Breast epithelium (tissue), 4 donors: ENCODE data around the gene SLC9A4. TPM values are rescaled to one million over a fixed set of nuclear protein-coding genes. Genes with fewer than 3 reads are reported as not detected.
"Not testable (repeated sequence)": the region's sequence is repeated elsewhere in the genome, so short reads cannot be mapped to it uniquely, and the experiment has no call there.

Experiments
- DNase-seq, 2 donors: peaks; one replicate each; pipeline ENCODE4 v3.0.0-alpha.2; 2019; ENCODE audit warnings: low spot score in 2 of 2
- H3K27ac ChIP-seq, 2 donors: fragments of 200-600 bp; sonication (generic) in 1 of 2; one replicate each; pipeline ENCODE4 v1.5.1; 2016 to 2019; ENCODE audit warnings: mild to moderate bottlenecking in 1 of 2
- H3K27me3 ChIP-seq, 2 donors: fragments of 200-600 bp; sonication (generic) in 1 of 2; one replicate each; pipeline versions ENCODE4 v1.5.1 to v1.6.0; 2017 to 2019; ENCODE audit warnings: control low read depth in 1 of 2, mild to moderate bottlenecking in 1 of 2
- H3K36me3 ChIP-seq: fragments of 200-600 bp; one replicate; pipeline ENCODE4 v1.5.1; 2019
- H3K4me1 ChIP-seq, 2 donors: fragments of 200-600 bp; sonication (generic); one replicate each; pipeline ENCODE4 v1.5.1; 2016 to 2019; ENCODE audit warnings: control low read depth in 1 of 2
- H3K4me3 ChIP-seq, 3 donors: fragments of 200-600 bp; sonication (generic); 1 replicate in 2 of 3; 2 replicates in 1 of 3; pipeline ENCODE4 v1.5.1; 2016 to 2019; ENCODE audit warnings: mild to moderate bottlenecking in 3 of 3, moderate library complexity in 2 of 3
- H3K9me3 ChIP-seq, 2 donors: fragments of 200-600 bp; sonication (generic) in 1 of 2; one replicate each; pipeline ENCODE4 v1.5.1; 2016 to 2019; ENCODE audit warnings: control low read depth in 1 of 2
- CTCF ChIP-seq, 3 donors: fragments of 450-650 bp; IDR thresholded peaks; one replicate each; pipeline ENCODE4 v1.5.1; 2016 to 2017; ENCODE audit warnings: antibody characterized with exemption in 3 of 3, mild to moderate bottlenecking in 3 of 3, moderate library complexity in 3 of 3
- POLR2A ChIP-seq: fragments of 450-650 bp; IDR thresholded peaks from one replicate; pipeline ENCODE4 v1.6.1; 2016; ENCODE audit warnings: antibody characterized with exemption, mild to moderate bottlenecking, moderate library complexity
- POLR2AphosphoS5 ChIP-seq, 3 donors: sonication (generic); formaldehyde crosslinking; IDR thresholded peaks; one replicate each; pipeline ENCODE4 v1.6.1; 2017; ENCODE audit warnings: antibody characterized with exemption in 3 of 3
- intact Hi-C: fragments of 100-400 bp; cut with DNase I; formaldehyde crosslinking; loops from one replicate; pipeline ENCODE4 v1.15.1; 2023; ENCODE audit warnings: low total_unique reads
- total RNA-seq, 3 donors: library from RNA; depleted of rRNA; stranded (reverse); fragments of >200 nt; gene quantifications; one replicate each; pipeline ENCODE4 v1.1.0, GENCODE V29; 2016

Gene SLC9A4
- total RNA-seq, 3 donors from 2014 or later = not detected

DNA sequence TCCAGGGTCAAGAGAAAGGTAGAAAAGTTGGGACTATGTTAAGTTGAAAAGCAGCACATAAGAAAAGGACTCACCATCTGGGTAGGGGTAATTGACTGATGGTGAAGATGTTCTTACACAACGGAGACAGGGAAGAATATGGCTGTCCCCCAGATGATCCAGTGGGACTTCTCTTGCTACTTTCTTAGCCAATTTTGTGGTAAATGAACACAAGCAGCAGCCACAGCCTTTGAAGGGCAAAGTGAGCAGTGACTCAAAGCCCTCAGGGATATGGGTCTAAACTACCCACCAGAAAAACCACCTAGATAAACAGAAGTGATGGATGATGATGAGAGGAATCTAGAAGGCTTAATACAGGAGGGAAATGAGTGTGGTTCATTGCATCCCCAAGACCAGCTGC is 80.6 kb downstream of the SLC9A4 start:
- Histone ChIP-seq H3K4me3 (no peak overlapping the region), H3K27me3 (no peaks in the 10 kb centered on the region), H3K9me3 (peaks cover 13 to 15% of the 10 kb centered on the region in 2 donors), H3K27ac (no peak overlapping the region), H3K36me3 (no peaks in the 10 kb centered on the region), H3K4me1 (no peaks in the 10 kb centered on the region)
- no peak for DNase-seq
- intact Hi-C loops = no loop called here
- TF ChIP-seq POLR2AphosphoS5 (IDR thresholded peaks at IDR 0.05) (no peak), POLR2A (no peak)

GRCh38 chr2:102558463-102558862 is 85.4 kb downstream of the SLC9A4 start:
- TF ChIP-seq POLR2AphosphoS5 (IDR thresholded peaks at IDR 0.05) = no peak
- no peak overlapping the region for H3K27ac ChIP-seq
- no peak overlapping the region for H3K4me3 ChIP-seq
- no peaks in the 10 kb centered on the region for H3K36me3 ChIP-seq
- H3K27me3 ChIP-seq = no peaks in the 10 kb centered on the region
- DNase-seq = no peak
- no peaks in the 10 kb centered on the region for H3K4me1 ChIP-seq
- no peaks in the 10 kb centered on the region for H3K9me3 ChIP-seq
- intact Hi-C loops = no loop called here

- DNase-seq, intact Hi-C loops, H3K27me3 ChIP-seq, H3K4me3 ChIP-seq, H3K9me3 ChIP-seq, H3K4me1 ChIP-seq, H3K27ac ChIP-seq, H3K36me3 ChIP-seq: not testable (repeated sequence)
Observed at GRCh38 chr2:102562542-102562941, 89.5 kb downstream of the SLC9A4 start.

DNA sequence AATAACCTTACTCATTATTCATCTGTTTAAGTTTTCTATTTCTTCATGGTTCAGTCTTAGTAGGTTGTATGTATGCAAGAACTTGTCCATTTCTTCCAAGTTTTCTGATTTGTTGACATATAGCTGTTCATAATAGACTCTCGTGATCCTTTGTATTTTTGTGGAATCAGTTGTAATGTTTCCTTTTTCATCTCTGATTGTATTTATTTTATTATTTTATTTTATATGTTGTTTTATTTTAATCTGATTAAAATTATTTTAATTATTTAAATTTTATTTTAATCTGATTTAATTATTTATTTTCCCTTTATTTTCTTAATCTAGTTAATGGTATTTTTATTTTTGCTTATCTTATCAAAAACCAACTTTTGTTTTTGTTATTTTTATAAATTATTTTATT is 102.9 kb downstream of the SLC9A4 start:
- intact Hi-C loops = no loop called here
- Histone ChIP-seq H3K36me3 (no peaks in the 10 kb centered on the region), H3K9me3 (peaks cover 0 to 13% of the 10 kb centered on the region in 2 donors), H3K27ac (no peak overlapping the region), H3K27me3 (no peaks in the 10 kb centered on the region), H3K4me3 (no peak overlapping the region), H3K4me1 (no peaks in the 10 kb centered on the region)
- TF ChIP-seq POLR2AphosphoS5 (IDR thresholded peaks at IDR 0.05) = no peak
- no peak for TF ChIP-seq POLR2A
- no peak for TF ChIP-seq CTCF (IDR thresholded peaks at IDR 0.05)
- no peak for DNase-seq

DNA sequence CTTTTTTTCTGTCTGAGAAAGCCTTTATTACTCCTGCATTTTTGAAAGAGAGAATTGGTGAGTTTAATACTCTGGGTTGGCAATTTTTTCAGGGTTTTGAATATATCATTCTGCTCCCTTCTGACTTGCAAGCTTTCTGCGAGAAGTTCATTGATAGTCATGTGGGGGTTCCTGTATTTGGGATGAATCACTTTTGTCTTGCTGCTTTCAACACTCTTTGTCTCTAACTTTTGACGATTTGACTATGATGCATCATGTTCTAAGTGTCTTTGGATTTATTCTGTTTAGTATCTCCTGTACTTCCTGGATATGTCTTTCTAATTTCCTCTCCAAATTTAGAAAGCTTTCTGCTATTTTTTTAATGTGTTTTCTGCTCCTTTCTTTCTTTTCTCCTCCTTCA is 105.3 kb downstream of the SLC9A4 start:
- H3K27me3 ChIP-seq = no peaks in the 10 kb centered on the region
- no peaks in the 10 kb centered on the region for H3K4me1 ChIP-seq
- H3K36me3 ChIP-seq = no peaks in the 10 kb centered on the region
- no peak overlapping the region for H3K4me3 ChIP-seq
- intact Hi-C loops = no loop called here
- H3K9me3 ChIP-seq = peaks cover 0 to 13% of the 10 kb centered on the region in 2 donors
- H3K27ac ChIP-seq = no peak overlapping the region
- DNase-seq = no peak
- TF ChIP-seq POLR2AphosphoS5 (IDR thresholded peaks at IDR 0.05) (no peak), CTCF (IDR thresholded peaks at IDR 0.05) (no peak), POLR2A (no peak)

DNA sequence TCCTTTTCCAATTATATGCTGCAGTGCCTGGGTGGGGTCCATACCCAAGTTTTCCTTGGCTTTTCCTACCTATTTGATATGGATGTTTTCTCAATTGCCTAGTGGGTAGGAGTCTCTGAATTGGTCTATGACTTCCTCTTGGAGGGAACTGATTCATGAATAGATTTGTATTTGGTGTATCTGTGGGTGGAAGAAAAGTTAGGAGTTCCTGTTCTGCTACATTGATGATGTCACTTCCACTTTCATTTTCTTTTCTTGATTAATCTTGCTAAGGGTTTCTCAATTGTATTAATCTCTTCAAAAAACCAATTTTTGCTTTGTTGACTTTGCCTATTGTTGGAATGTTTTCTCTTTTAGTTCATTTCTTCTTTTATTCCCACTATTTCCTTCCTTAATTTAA is 108.9 kb downstream of the SLC9A4 start:
- intact Hi-C loops = no loop called here
- Histone ChIP-seq H3K4me3 (no peak overlapping the region), H3K27ac (no peak overlapping the region), H3K9me3 (no peaks in the 10 kb centered on the region), H3K36me3 (no peaks in the 10 kb centered on the region), H3K27me3 (no peaks in the 10 kb centered on the region), H3K4me1 (no peaks in the 10 kb centered on the region)
- no peak for DNase-seq
- TF ChIP-seq POLR2AphosphoS5 (IDR thresholded peaks at IDR 0.05) (no peak), POLR2A (no peak), CTCF (IDR thresholded peaks at IDR 0.05) (no peak)

GRCh38 chr2:102582845-102583244 is 109.8 kb downstream of the SLC9A4 start:
- intact Hi-C loops = no loop called here
- Histone ChIP-seq H3K4me3 (no peak overlapping the region), H3K36me3 (no peaks in the 10 kb centered on the region), H3K9me3 (no peaks in the 10 kb centered on the region), H3K27me3 (no peaks in the 10 kb centered on the region), H3K27ac (no peak overlapping the region), H3K4me1 (no peaks in the 10 kb centered on the region)
- TF ChIP-seq POLR2A (no peak), POLR2AphosphoS5 (IDR thresholded peaks at IDR 0.05) (no peak), CTCF (IDR thresholded peaks at IDR 0.05) (no peak)
- no peak for DNase-seq
